Right hindlimb (tissue), 1 donor: ENCODE measurements around the gene DELE1.

Experiments used
- DNase-seq: peaks from one replicate; pipeline ENCODE4 v3.0.0-alpha.2; 2018

The DELE1 gene, protein sequence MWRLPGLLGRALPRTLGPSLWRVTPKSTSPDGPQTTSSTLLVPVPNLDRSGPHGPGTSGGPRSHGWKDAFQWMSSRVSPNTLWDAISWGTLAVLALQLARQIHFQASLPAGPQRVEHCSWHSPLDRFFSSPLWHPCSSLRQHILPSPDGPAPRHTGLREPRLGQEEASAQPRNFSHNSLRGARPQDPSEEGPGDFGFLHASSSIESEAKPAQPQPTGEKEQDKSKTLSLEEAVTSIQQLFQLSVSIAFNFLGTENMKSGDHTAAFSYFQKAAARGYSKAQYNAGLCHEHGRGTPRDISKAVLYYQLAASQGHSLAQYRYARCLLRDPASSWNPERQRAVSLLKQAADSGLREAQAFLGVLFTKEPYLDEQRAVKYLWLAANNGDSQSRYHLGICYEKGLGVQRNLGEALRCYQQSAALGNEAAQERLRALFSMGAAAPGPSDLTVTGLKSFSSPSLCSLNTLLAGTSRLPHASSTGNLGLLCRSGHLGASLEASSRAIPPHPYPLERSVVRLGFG

DNA sequence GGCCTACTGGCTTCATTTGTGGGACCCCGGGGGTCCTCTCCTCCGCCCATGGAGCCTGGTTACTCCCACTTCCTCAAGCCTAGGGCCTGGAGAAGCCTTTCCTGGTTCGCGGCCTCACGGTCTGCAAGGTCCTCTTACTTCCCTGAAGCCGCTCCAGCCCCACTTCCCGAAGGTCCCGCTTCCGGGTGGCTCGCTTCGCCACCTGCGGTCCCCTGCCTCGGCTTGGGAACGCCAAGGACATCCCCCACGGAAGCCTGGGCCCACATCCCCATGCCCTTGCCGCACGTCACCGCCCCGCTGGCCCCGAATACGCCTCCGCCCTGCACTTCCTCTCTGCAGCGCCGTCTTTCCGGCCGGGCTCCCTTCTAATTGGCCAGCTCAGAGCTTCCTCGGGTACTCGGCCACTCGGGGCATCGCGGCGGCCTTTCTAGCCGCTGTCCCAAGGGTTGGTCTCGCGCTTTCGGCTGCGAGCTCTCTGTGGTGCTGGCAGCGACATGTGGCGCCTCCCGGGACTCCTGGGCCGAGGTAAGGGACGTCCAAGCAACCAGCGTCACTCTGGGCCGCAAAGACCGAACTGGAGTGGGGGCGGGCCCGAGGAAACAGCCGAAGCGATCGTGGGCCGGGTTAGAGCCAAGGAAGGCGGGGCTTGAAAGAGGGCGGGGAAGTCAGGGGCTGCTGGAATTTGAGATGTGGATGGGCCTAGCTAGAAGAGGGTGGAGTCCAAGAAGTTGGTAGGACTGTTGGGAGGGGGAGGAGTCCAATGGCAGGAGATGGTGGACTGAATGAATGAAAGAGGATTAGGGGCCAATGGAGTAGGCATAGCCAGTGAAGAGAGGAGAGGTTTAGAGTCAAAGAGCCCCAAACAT lies at the start of gene DELE1:
TSS of gene DELE1 (plus strand) at position 424 of the 866 bp plus-strand sequence. CDS start at position 495, 71 bp downstream.
- peak; percentile 97 for DNase-seq

DNA sequence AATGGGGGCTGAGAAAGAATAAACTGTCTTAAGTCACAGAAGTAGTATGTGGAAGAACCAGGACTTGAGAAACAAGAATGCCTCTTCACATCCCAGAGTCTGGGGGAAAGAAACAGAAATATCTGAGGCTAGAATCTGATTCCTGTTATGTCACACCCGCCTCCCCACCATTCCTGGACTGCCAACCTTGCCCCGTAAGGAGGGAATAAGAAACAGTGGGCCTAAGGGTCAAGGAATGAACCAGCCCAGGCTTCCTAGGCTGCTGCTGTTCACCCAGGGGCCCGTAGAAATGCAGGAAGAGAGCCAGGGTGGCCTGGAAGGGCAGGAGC lies 49.8 kb upstream of the DELE1 start:
- DNase-seq, result no peak

- DNase-seq, result no peak
Measured at GRCh38 chr5:141874262-141874964, 49.3 kb upstream of the DELE1 start.

DNA sequence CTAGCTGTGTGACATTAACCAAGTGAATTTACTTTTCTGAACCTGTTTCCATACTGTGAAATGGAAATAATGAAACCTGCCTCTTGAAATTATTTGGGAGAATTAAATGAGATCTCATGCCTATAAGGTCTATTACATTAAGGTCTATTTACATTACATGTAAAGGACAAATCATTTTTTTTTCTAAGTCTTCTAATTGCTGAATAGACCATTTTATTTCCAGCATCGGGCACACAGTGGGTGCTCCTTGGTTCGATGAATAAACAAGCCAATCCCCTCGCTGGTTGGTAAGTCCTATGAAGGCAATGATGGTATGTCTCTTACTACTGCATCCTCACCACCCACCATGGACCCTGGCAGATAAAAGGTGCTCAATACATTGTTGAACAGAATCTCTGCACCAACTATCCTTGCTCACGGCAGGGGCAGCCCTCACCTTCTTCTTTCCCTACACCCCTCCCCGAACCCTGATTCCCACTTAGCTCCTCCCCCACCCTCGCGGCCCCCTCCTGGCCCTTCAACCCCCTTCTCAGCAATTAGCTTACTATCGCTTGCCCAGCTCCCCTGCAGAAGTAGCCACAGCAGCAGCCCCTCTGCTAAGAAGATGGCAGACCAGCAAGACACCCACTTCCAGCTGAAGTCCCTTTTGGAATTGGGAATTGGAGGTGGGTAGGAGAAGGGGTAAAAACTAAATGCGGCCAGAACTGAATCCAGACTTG lies 48.5 kb upstream of the DELE1 start:
- no peak for DNase-seq

GRCh38 chr5:141875795-141876627 lies 47.7 kb upstream of the DELE1 start:
- DNase-seq, result no peak

DNA sequence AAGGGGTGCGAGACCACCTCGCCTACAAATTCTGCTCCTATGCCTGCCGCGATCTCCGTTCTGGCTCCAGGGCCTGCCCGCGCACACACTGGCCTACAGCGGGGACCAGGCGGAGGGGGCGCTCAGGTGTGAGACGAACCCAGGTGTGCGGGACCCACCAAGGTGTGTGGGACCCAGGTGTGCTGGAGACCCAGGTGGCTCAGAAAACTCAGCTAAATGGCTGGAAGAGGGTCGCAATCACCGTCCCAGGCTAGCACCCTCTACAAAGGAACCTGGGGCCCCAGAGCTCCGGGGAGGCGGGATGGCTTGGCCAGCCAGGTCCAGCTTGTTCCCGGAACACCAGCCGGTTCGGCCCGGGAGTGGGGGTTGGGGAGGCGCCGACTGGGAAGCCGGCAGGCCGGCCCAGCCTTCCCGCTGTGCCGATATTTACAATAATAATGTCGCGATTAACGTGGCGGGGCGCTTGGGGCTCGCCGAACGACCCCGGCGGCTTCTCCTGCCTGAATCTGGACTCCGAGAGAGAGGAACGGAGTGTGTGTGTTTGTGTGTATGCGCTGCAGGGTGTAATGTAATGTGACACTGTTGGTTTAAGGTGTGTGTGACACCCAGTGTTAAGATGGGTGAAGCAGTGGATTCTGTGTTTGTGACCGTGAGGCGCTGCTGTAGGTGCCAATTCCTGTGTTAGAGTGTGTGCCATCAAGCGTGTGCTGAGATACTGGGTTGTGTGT lies 46.9 kb upstream of the DELE1 start:
- DNase-seq, result no peak

- DNase-seq, result no peak
Measured at GRCh38 chr5:141877356-141878185, 46.1 kb upstream of the DELE1 start.

GRCh38 chr5:141878186-141878710 lies 45.4 kb upstream of the DELE1 start, which contains the start of gene PCDH1:
Gene PCDH1, minus strand, starts transcription at chr5:141878410. Its CDS starts 148 bp downstream, at chr5:141878262.
- peak; percentile 45 for DNase-seq

DNA sequence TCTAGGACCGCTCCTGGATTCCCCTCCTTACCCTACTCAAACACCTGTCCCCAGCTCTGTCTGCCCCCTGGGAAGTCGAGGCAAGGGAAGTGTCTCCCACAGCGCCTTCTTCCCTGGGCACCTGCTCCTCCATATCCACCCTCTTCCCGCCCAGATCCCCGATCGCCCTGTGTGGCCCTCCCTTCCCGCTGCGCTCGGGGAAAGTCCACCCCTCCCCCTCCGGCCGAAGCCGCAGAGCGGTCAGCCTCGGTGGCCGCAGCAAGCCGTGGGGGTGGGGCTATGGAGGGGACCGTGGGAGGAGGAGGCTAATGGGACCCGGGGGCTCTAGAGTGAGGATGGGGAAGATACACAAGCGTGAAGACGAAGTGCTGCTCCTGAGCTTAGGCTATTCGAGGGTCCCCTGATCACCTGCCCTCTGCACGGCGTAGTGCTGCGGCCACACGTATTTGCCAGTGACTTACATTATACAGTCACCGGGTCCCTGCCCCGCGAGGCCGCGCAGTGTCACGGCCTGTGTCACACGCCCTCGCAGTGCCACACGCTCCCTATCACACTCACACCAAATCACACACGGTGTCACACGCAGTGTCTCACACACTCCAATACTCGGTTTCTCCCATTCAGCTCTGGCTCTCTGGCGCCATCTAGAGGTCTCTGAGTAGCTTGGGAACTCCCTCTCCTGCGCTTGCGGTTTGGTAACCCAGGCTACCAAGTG lies 44.8 kb upstream of the DELE1 start:
- DNase-seq, result peak; percentile 88

DNA sequence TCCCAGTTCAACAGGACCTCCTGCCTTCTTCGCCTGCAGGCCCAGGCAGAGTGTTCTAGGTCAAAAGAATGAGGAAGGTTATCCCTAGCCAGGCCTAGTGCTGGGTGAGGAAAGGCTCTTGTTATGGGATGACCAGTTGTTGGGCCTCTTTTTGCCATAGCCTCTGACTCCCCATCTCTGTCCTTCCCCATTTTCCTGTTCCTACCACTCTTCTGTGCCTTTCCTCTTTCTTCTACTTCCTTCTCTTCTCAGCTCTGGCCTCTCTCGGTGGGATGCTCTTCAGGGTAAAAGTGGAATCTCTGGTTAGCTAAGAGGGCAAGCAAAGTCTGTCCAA lies 44.3 kb upstream of the DELE1 start:
- DNase-seq, result no peak

GRCh38 chr5:141879941-141880738 lies 43.5 kb upstream of the DELE1 start:
- no peak for DNase-seq

DNA sequence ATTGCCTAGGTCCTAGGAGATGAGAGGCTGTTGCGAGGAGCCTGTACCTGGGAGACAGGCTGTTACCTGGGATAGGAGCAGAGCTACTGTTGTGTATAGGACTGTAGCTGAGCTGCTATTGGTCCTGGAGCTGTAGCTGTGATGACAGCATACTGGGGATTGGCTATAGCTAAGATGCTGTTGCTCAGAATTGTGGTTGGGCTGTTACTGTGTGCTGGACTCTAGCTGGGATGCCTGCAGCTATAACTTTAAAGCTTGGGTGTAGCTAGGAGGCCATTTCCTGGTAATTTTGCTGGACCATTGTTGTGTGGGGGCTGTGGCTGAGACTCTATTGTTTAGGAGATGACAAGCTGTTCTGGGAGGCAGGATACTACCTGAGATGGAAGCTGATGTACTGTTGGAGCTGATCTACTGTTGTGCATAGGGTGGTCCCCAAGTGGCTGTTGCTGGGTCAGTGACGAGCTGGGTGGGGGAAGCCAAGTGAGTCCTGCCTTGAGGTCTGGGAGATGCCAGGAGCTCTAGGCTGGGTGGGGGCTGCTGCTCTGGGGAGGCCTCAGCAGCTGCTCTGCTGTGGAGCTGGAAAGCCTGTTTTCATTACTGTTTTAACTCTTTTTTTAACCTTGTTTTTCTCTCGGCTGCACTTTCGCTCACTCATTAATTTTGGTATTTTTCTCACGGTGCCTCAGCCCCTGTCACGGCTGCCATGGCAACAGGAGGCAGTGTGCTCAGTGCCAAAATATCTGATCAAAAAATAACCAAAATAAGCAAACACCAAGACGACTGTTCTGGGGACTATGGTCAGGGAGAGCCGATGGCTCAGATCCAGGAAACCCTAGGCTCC lies 42.5 kb upstream of the DELE1 start:
- DNase-seq, result no peak

DNA sequence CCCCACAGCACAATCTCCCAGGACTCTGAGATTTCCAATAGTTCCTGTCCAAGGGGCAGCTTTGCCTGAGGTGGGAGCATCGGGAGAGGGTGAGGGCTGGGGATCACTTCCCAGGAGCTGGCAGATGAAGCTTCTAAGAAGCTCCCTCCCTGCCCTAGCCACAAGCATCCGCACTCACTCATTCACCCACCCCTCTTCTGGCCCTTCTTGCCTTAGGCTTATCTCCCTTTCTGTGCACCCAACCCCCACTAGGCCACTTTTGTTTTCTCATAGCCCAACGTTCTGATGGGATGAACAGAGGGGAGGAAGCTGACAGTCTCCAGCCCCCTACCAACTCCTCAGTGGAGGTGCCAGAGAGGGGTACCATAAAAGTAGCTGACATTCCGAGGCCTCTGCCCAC lies 41.8 kb upstream of the DELE1 start:
- DNase-seq, result no peak

GRCh38 chr5:141882594-141883183 lies 41.0 kb upstream of the DELE1 start:
- DNase-seq, result no peak

- DNase-seq, result peak; percentile 64
Measured at GRCh38 chr5:141883184-141883891, 40.3 kb upstream of the DELE1 start.

DNA sequence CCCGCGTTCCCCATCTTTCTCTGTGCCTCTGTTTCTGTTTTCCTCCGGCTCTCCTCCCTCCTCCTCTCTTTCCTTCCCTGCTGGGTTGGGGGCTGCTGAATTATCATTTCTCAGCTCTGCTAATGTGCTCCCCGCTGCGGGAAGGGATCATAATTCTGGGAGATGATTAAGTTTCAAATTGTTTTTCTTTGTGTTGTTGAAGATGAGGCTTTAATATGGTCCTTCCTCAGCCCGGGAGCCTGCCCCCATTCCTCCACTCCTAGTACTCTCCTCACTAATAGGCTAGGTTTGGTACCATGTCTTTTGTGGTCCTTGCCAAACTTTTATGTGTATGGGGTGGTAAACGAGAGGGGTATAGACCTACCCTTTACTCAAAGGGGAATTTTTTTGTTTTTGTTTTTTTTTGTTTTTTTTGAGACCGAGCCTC lies 39.8 kb upstream of the DELE1 start:
- no peak for DNase-seq
